Chondrocyte (in vitro differentiated cells): ENCODE results near the gene TSPAN18. TPM values are rescaled to one million over a fixed set of nuclear protein-coding genes. Genes with fewer than 3 reads are reported as not detected.

Experiments used
- DNase-seq: peaks from one replicate; pipeline ENCODE4 v3.0.0; 2021; ENCODE audit warnings: mixed read lengths, low spot score
- H3K27ac Mint-ChIP-seq: one replicate; pipeline ENCODE4 v1.8.0; 2021; ENCODE audit warnings: mild to moderate bottlenecking, moderate library complexity, mixed read lengths; ENCODE audit not compliant: unreplicated experiment
- H3K27me3 Mint-ChIP-seq: 2 replicates; pipeline ENCODE4 v1.8.0; 2021; ENCODE audit warnings: low read depth, mixed read lengths
- H3K36me3 Mint-ChIP-seq: 2 replicates; pipeline ENCODE4 v1.8.0; 2021; ENCODE audit warnings: low read depth, mixed read lengths
- H3K4me1 Mint-ChIP-seq: 2 replicates; pipeline ENCODE4 v1.8.0; 2021; ENCODE audit warnings: low read depth, mild to moderate bottlenecking, mixed read lengths
- H3K4me3 Mint-ChIP-seq: one replicate; pipeline ENCODE4 v1.8.0; 2021; ENCODE audit warnings: mild to moderate bottlenecking, moderate library complexity, mixed read lengths; ENCODE audit not compliant: unreplicated experiment
- H3K9me3 Mint-ChIP-seq: 2 replicates; pipeline ENCODE4 v1.8.0; 2021; ENCODE audit warnings: low read depth, mixed read lengths
- total RNA-seq: library from RNA; stranded (reverse); gene quantifications from 3 replicates; pipeline ENCODE4 v1.2.1, GENCODE V29; 2021
- TF ChIP-seq, protein P1 (sequence below): fragments of 200-600 bp; sonication (generic); IDR thresholded peaks from 2 replicates; pipeline ENCODE4 v1.5.0; 2021; ENCODE audit warnings: antibody characterized with exemption, mild to moderate bottlenecking, moderate library complexity

Gene TSPAN18
- total RNA-seq, 1 donor from 2014 or later, result 4.0 TPM

DNA sequence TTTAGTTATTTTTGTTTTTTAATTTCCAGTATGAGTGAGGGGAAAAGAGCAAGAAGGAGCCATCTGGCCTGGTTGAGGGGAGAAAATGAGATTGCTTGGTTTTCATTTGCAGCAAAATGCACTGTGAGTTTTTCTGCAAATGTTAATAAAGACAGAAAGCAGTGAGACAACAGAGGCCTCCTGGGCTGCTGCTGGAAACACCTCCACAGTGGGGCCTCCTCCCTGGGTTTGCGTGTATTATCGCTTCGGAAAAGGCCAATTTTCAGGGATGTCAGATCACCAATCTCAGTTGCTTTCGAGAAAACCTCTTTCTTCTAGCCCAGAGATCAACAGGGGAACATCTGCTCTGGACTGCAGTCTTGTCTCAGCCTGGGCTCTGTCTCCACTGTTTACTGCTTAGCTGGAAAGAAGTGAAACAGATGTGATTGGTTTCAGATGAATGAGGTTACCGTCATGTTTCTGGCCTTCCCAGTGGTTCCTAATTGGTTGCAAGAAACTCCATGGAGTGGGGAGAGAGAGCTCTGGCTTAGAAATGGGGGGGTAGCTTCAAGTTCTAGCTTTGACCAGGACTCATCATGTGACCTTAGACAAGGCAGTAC is 17.3 kb downstream of the TSPAN18 start:
- Mint-ChIP-seq H3K27me3 (peaks cover 2% of the 10 kb centered on the region), H3K4me3 (no peak overlapping the region), H3K9me3 (no peaks in the 10 kb centered on the region), H3K27ac (no peak overlapping the region), H3K4me1 (peaks cover 18% of the 10 kb centered on the region), H3K36me3 (no peaks in the 10 kb centered on the region)
- no peak for DNase-seq
- TF ChIP-seq, protein P1, sequence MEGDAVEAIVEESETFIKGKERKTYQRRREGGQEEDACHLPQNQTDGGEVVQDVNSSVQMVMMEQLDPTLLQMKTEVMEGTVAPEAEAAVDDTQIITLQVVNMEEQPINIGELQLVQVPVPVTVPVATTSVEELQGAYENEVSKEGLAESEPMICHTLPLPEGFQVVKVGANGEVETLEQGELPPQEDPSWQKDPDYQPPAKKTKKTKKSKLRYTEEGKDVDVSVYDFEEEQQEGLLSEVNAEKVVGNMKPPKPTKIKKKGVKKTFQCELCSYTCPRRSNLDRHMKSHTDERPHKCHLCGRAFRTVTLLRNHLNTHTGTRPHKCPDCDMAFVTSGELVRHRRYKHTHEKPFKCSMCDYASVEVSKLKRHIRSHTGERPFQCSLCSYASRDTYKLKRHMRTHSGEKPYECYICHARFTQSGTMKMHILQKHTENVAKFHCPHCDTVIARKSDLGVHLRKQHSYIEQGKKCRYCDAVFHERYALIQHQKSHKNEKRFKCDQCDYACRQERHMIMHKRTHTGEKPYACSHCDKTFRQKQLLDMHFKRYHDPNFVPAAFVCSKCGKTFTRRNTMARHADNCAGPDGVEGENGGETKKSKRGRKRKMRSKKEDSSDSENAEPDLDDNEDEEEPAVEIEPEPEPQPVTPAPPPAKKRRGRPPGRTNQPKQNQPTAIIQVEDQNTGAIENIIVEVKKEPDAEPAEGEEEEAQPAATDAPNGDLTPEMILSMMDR, result no peak

DNA sequence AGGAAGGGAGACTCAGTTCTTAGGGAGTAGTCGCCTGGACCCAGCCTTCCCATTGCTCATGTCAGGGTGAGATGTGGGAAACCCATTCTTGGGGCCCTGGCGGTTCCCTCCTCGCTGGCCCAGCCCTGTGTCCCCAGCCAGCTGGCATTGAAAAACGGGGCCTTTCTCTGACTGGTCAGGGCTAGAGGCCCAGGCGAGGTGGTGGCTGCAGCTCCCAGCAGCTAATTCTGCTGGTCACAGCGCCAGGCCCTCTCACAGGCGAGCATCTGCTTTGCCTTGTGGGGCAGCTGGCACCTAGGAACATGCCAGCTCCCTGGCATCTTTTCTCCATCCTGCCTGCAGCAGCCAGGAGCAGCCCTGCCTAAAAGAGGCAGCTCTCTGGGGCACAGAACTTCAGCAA is 20.1 kb downstream of the TSPAN18 start:
- H3K27ac Mint-ChIP-seq, result no peak overlapping the region
- DNase-seq, result no peak
- no peak overlapping the region for H3K4me3 Mint-ChIP-seq
- TF ChIP-seq, protein P1, result no peak
- H3K27me3 Mint-ChIP-seq, result peaks cover 2% of the 10 kb centered on the region
- no peaks in the 10 kb centered on the region for H3K36me3 Mint-ChIP-seq
- peaks cover 14% of the 10 kb centered on the region for H3K4me1 Mint-ChIP-seq
- peaks cover under 1% of the 10 kb centered on the region for H3K9me3 Mint-ChIP-seq

DNA sequence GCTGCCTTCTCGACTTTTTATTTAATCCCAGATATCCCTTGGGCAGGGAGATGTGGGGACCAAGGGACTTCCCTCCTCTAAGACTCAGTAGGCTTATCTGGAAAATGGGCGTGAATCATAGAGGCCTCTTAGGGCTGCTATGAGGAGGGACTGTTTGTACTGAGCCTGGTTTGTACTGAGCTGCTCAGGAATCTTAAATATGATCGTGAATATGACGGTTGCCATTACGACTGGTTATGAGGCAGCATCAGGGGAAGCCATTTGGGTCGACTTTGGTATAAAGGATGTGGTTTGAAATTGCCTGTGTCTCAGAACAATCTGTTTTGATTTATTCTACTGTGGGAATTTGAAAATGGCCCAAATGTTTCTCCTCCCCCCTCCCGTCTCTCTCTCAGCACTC is 20.6 kb downstream of the TSPAN18 start:
- no peak for DNase-seq
- H3K27ac Mint-ChIP-seq, result no peak overlapping the region
- H3K9me3 Mint-ChIP-seq, result peaks cover 5% of the 10 kb centered on the region
- no peak overlapping the region for H3K4me3 Mint-ChIP-seq
- peaks cover 2% of the 10 kb centered on the region for H3K27me3 Mint-ChIP-seq
- peaks cover 18% of the 10 kb centered on the region for H3K4me1 Mint-ChIP-seq
- TF ChIP-seq, protein P1, result no peak
- H3K36me3 Mint-ChIP-seq, result peaks cover 2% of the 10 kb centered on the region

DNA sequence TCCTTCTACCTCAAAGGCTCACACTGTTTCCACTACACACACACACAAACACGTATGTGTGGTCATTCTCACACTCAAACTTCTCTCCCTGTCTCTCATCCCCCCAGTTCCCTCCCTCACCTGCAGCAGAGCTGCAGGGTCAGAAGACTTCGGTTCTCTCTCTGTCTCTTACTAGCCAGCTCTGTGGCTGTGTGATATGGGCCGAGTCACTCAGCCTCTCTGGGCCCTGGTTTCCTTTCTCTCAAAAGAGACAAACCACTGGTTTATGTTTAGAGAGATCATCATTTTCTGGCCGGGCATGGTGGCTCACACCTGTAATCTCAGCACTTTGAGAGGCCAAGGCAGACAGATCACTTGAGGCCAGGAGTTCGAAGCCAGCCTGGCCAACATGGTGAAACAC is 21.1 kb downstream of the TSPAN18 start:
- H3K27me3 Mint-ChIP-seq, result peaks cover 2% of the 10 kb centered on the region
- no peak overlapping the region for H3K27ac Mint-ChIP-seq
- H3K4me3 Mint-ChIP-seq, result no peak overlapping the region
- H3K4me1 Mint-ChIP-seq, result peaks cover 23% of the 10 kb centered on the region
- H3K36me3 Mint-ChIP-seq, result peaks cover 2% of the 10 kb centered on the region
- H3K9me3 Mint-ChIP-seq, result peaks cover 6% of the 10 kb centered on the region
- no peak for DNase-seq
- TF ChIP-seq, protein P1, result no peak

DNA sequence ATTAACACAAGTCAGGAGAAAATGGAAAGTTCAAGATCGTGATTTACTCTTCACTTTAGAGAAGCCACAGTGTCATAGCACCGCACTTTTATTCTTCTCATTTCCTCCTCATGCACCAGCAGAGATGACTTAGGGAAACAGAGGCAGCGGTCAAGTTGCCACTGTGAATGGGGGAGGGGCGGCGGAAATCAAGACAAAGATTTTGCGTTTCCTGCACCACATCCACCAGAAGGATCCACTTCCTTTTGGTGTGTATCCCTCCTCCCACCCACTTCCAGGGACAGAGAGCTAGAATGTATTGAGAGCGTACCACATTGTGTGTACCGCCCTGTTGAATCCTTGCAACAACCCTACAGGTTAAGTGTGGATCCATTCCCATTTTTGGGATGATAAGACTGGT is 21.8 kb downstream of the TSPAN18 start:
- Mint-ChIP-seq H3K27ac (no peak overlapping the region), H3K4me1 (peaks cover 29% of the 10 kb centered on the region), H3K27me3 (peaks cover 2% of the 10 kb centered on the region), H3K4me3 (no peak overlapping the region), H3K36me3 (peaks cover 2% of the 10 kb centered on the region), H3K9me3 (peaks cover 6% of the 10 kb centered on the region)
- no peak for DNase-seq
- TF ChIP-seq, protein P1, result no peak
